ENCODE measurements around the gene KRTAP19-3.

DNA sequence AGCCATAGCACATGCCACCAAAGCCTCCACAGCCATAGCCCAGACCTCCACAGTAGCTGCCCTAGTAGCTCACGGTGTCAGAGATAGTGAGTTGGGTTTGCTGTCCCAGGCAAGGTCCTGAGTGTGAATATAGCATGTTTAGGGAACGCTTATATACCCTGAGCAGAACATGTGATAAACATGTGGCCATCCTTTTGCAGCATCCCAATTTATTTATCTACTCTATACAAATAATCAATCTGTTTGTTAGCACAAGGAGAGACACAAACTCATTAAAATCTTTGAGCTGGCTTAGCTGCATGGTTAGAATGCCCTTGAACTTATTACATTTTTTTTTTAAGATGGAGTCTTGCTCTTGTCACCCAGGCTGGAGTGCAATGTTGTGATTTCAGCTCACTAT, 4.5 kb downstream of the KRTAP19-3 start, which contains the start of gene KRTAP19-2:
- TF ChIP-seq, protein P1, sequence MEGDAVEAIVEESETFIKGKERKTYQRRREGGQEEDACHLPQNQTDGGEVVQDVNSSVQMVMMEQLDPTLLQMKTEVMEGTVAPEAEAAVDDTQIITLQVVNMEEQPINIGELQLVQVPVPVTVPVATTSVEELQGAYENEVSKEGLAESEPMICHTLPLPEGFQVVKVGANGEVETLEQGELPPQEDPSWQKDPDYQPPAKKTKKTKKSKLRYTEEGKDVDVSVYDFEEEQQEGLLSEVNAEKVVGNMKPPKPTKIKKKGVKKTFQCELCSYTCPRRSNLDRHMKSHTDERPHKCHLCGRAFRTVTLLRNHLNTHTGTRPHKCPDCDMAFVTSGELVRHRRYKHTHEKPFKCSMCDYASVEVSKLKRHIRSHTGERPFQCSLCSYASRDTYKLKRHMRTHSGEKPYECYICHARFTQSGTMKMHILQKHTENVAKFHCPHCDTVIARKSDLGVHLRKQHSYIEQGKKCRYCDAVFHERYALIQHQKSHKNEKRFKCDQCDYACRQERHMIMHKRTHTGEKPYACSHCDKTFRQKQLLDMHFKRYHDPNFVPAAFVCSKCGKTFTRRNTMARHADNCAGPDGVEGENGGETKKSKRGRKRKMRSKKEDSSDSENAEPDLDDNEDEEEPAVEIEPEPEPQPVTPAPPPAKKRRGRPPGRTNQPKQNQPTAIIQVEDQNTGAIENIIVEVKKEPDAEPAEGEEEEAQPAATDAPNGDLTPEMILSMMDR (conservative IDR thresholded peaks at IDR 0.05; ENCODE audit: low read depth, low read length): no peak
- no peak for TF ChIP-seq EZH2 (IDR thresholded peaks at IDR 0.05; ENCODE audit: borderline replicate concordance, low read depth, low read length, poor library complexity, severe bottlenecking)
